ENCODE measurements around the gene ZNFX1. TPM values are rescaled to one million over a fixed set of nuclear protein-coding genes. Genes with fewer than 3 reads are reported as not detected.
A peak's percentile ranks its signal among the peaks of the same experiment; 100 is the strongest.

Gene ZNFX1
- total and polyA plus RNA-seq, 8 donors: 4.3 to 15.7 (median 6.5) TPM

GRCh38 chr20:49283176-49283702 is 5.4 kb upstream of the ZNFX1 start:
- intact Hi-C loops (cut with DNase I): no loop called here
- no peaks in the 10 kb centered on the region for H3K9me3 ChIP-seq
- H3K36me3 ChIP-seq: peaks cover 8 to 84% (median 68%) of the 10 kb centered on the region in 3 donors
- peaks cover 0 to 13% (median 0%) of the 10 kb centered on the region in 3 donors for H3K4me1 ChIP-seq
- no peak for FAIRE-seq
- DNase-seq: no peak
- H3K27ac ChIP-seq: no peak overlapping the region
- no peak overlapping the region for H3K4me3 ChIP-seq
- no peaks in the 10 kb centered on the region for H3K27me3 ChIP-seq
- WGBS, 2 donors: 94 to 95% methylated on average over 9 of the region's 9 CpGs
- ATAC-seq: no peak
- TF ChIP-seq CTCF (IDR thresholded peaks at IDR 0.05): no peak

- peaks cover 0 to 13% (median 0%) of the 10 kb centered on the region in 3 donors for H3K4me1 ChIP-seq
- DNase-seq (no peak), ATAC-seq (no peak), FAIRE-seq (no peak)
- H3K27ac ChIP-seq: no peak overlapping the region
- no peaks in the 10 kb centered on the region for H3K9me3 ChIP-seq
- intact Hi-C loops (cut with DNase I): no loop called here
- no peak overlapping the region for H3K4me3 ChIP-seq
- WGBS, 2 donors: 82 to 87% methylated on average over 20 of the region's 20 CpGs
- H3K36me3 ChIP-seq: peaks cover 8 to 79% (median 66%) of the 10 kb centered on the region in 3 donors
- no peaks in the 10 kb centered on the region for H3K27me3 ChIP-seq
- no peak for TF ChIP-seq CTCF (IDR thresholded peaks at IDR 0.05)
Observed at GRCh38 chr20:49282584-49283171, 4.8 kb upstream of the ZNFX1 start.

- no peak for TF ChIP-seq CTCF (IDR thresholded peaks at IDR 0.05)
- intact Hi-C loops (cut with DNase I): no loop called here
- no peaks in the 10 kb centered on the region for H3K9me3 ChIP-seq
- H3K4me1 ChIP-seq: peaks cover 0 to 13% (median 0%) of the 10 kb centered on the region in 3 donors
- H3K27me3 ChIP-seq: no peaks in the 10 kb centered on the region
- no peak overlapping the region for H3K27ac ChIP-seq
- H3K4me3 ChIP-seq: no peak overlapping the region
- 86 to 88% methylated on average over 9 of the region's 9 CpGs for WGBS, 2 donors
- DNase-seq (no peak), FAIRE-seq (no peak), ATAC-seq (no peak)
- H3K36me3 ChIP-seq: peaks cover 8 to 72% (median 61%) of the 10 kb centered on the region in 3 donors
Observed at GRCh38 chr20:49281913-49282467, 4.1 kb upstream of the ZNFX1 start.

- DNase-seq (no peak), FAIRE-seq (no peak), ATAC-seq (no peak)
- peak overlapping the region in 1 of 4 donors; percentile 4 for H3K4me3 ChIP-seq
- no peaks in the 10 kb centered on the region for H3K27me3 ChIP-seq
- no peak for TF ChIP-seq CTCF (IDR thresholded peaks at IDR 0.05)
- intact Hi-C loops (cut with DNase I): no loop called here
- peaks cover 1 to 18% (median 5%) of the 10 kb centered on the region in 3 donors for H3K4me1 ChIP-seq
- peaks cover 8 to 65% (median 54%) of the 10 kb centered on the region in 3 donors for H3K36me3 ChIP-seq
- H3K9me3 ChIP-seq: no peaks in the 10 kb centered on the region
- 72 to 77% methylated on average over 13 of the region's 13 CpGs for WGBS, 2 donors
- H3K27ac ChIP-seq: peak overlapping the region in 1 of 4 donors; percentile 42
Observed at GRCh38 chr20:49281059-49281912, 3.4 kb upstream of the ZNFX1 start.
